Right renal cortex interstitium (tissue), 3 donors: ENCODE measurements around the gene CLEC16A. TPM values are rescaled to one million over a fixed set of nuclear protein-coding genes. Genes with fewer than 3 reads are reported as not detected.

Experiments used
- DNase-seq, 3 donors: peaks; one replicate each; pipeline ENCODE4 v3.0.0-alpha.2; 2013; ENCODE audit warnings: low read depth in 3 of 3, low spot score in 2 of 3
- polyA plus RNA-seq, 3 donors: library from polyadenylated mRNA; unstranded; fragments of 120-200 nt; gene quantifications; one replicate each; pipeline ENCODE4 v1.2.1, GENCODE V29; 2013; ENCODE audit not compliant: insufficient read length in 3 of 3

CLEC16A gene
- polyA plus RNA-seq, 3 donors: 22.1 to 26.3 (median 23.3) TPM

DNA sequence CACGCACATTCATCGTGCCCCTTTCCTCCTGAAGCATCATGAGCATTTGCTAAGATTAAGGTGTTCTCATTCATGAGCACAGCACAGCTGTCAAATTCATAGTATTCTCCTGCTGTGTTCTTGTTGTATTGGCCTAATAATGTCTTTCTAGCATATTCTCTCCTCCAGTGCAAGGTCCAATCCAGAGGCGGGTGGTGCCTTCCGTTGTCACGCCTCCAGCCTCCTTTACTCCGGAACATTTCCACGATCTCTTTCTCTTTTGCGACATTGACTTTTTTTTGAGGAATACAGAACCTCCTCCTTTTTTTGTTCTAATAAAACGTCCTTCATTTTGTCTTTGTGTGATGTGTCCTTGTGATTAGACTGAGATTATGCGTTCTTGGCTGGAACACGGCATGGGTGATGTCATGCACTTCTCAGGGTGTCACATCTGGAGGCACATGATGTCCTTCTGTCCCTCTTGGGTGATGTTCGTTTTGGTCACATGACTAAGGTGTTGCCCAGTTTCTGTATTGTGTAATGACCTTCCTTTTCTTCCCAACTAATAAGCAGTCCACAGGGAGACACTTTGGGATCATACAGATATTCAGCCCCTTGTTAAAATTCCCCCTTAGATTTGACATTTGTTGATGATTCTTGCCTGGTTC is 66.3 kb downstream of the CLEC16A start:
- DNase-seq: no peak

GRCh38 chr16:11011326-11011725 is 67.0 kb downstream of the CLEC16A start:
- DNase-seq: no peak

GRCh38 chr16:11012841-11013240 is 68.5 kb downstream of the CLEC16A start:
- DNase-seq: no peak

- no peak for DNase-seq
Observed at GRCh38 chr16:11014136-11014535, 69.8 kb downstream of the CLEC16A start.

- no peak for DNase-seq
Observed at GRCh38 chr16:11015076-11015475, 70.7 kb downstream of the CLEC16A start.

DNA sequence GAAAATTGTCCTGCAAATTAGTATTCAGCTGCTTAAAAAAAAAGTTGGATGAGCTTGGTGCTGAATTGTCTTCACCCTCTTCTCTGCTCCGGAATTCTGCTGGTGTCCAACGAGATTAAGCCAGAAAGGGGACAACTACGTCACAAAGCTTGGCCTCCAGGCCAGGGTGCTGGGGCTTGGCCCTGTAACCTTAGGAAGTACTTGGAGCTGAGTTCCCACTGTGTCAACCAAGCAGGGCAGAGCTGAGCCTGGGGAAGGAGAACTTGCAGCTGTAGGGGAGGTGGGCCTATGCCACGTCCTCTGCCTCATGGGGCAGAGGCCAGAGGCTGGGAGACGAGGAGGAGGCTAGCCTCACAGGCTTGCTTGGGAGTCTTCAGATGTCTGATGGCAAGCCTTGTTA is 71.2 kb downstream of the CLEC16A start:
- DNase-seq: no peak

GRCh38 chr16:11016524-11016988 is 72.2 kb downstream of the CLEC16A start:
- no peak for DNase-seq

GRCh38 chr16:11016993-11017392 is 72.6 kb downstream of the CLEC16A start:
- DNase-seq: no peak

DNA sequence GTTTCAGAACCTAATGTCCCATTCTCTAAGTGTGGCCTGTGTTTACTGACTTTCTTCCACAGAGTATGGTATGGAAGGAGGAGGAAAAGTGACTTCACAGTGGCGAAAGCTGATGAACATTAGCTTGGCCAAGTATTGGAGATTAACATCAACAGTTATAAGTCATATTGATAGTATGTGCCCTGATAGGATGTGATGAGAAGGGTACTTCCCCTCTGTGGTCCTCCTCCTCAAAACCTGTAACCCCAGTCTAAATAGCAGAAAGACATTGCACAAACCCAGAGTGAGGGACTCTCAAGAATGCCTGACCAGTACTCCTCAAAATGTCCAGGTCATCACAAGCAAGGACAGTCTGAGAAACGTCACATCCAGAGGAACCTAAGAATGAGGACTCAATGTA is 73.1 kb downstream of the CLEC16A start:
- no peak for DNase-seq

GRCh38 chr16:11020388-11020787 is 76.0 kb downstream of the CLEC16A start:
- no peak for DNase-seq

- no peak for DNase-seq
Observed at GRCh38 chr16:11020792-11021551, 76.6 kb downstream of the CLEC16A start.

DNA sequence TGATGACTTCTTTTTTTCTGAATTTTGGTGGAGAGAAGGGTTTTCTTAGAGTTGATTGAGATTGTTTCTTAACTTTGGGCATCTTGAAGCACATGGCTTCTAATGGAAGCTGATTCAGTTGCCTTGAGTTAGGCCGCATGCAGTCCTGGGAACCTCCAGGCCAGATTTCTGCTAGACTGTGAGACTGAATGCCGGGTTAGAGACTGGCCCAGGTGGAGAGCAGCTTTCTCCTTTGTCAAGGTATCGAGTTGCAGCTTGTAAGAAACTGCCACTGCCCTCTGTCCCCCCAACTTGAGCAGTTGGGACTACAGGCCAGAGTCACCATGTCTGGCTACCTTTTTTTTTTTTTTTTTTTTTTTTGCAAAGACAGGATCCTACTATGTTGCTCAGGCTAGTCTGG is 77.6 kb downstream of the CLEC16A start:
- no peak for DNase-seq

DNA sequence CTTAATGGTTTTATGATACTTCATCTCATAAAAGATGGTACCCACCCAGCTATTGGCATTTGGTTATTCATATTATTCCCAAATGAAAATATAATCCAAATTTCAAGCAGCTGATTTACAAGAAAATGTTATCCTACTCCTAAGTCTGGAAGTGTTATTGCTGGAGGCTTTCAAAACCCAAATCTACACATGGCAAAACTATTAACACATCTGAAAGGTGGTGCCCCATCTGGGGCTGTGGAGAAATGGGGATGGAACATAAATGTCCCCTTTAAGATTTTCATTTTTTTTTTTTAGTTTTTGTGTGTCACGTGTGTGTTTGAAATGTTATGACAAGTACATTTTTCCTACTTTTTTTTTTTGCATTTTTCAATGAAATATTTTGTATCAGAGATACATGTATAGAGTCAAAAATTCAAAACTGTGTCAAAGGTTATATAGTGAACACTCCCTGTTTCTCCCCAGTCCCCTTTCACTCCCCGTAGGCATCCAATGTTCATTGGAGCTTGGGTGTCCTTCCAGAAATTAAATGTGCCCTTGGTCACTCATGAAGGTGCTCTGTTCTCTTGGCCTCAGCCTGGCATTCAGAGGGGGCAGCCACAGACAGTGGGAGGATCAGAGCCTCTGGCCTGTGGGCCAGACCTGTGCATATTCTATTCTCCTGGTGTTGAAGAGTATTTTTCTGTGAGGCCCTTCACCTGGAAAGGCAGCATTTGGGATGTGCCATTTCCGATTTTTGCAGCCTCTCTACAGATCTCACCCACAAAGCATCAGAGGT is 79.1 kb downstream of the CLEC16A start:
- no peak for DNase-seq

GRCh38 chr16:11024333-11025053 is 80.1 kb downstream of the CLEC16A start:
- DNase-seq: no peak

DNA sequence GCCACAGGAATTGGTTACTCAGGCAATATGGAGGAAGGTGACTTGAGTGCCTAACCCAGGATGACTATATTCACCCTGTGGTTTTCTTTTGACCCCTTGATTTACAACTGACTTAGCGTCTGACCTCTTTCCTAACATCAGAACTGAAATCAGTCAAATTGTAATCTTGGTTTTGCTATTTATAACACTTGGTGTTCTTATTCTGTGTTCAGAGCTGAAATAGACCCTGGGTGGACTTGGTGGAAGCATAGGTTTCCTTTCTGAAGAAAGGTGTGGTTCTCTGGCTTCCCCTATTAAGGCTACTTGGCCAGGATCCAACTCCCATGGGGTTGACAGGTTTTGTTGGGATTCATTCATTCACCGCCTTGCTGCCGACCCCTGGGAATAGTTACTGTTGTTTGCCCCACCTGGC is 80.8 kb downstream of the CLEC16A start:
- no peak for DNase-seq

GRCh38 chr16:11029948-11030347 is 85.6 kb downstream of the CLEC16A start:
- DNase-seq: no peak

DNA sequence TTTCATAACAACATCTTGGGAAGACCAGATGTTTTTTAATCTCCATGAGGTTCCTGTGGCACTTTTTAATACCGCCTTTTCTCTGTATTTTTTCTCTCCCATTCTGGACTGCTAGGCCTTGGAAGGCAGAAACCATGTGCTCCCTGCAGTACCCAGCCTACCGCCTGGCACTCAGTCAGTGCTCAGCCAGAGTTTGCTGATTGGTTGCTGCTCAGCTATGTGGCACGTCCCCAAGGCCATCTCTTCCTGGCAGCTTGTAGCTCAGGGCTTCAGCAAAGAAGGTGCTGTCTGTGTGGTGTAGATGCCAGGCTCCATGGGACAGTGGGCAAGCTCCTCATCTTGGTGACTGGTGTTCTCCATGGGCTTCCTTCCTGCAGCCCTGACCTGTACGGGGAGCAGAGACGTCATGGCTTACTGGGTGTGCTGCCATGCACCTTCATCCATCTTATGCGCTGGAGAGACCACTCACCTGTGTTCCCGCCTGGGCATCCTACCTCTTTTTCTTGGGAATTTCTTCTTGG is 86.7 kb downstream of the CLEC16A start:
- DNase-seq: no peak

DNA sequence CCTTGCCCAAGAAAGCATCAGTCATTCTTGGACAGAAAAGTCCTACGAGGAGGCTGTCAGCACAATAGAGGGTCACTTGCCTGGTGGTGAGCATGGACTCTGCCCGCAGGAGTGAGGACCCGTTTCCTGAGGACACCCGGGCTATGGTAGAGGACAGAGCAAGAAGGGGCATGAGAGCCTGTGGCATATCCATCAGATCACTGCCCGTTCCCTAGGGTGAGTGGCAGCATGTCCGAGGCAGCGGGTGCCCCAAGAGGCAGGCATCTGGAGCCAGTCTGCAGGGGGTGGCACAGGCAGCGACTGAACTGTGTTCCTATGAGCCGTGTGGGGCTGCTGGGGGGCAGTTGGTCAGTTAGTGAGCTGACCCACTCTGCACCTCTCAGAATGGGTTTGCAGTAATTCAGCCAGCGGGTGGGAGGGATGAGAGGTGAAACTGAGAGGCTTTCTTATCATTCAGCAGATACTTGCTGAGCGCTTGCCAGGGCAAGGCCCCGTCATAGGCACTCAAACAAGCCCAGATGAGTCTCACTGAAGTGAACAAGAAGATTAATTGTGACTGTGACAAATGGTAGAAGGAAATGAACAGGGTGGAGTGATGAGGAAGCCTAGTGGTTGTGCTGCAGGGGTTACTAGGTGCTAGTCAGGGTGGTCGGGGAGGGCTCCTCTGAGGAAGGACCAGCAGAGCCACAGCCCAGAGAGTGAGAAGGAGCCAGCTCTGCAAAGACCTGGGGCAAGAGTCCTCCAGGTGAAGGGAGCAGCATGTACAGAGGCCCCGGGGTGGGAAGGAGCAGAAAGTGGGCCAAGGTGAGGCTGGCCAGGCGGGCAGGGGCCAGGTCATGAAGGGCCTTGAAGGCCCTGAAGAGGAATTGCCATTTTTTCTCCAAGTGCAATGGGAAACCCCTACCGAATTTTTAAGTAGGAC is 87.9 kb downstream of the CLEC16A start:
- no peak for DNase-seq

- no peak for DNase-seq
Observed at GRCh38 chr16:11032922-11033291, 88.5 kb downstream of the CLEC16A start.
